Suprapubic skin (tissue), 4 donors: Measurements from ENCODE around the gene FNDC8. TPM values are rescaled to one million over a fixed set of nuclear protein-coding genes. Genes with fewer than 3 reads are reported as not detected.

Source experiments
- DNase-seq, 2 donors: peaks; one replicate each; pipeline ENCODE4 v3.0.0-alpha.2; 2019; ENCODE audit warnings: low spot score in 2 of 2
- H3K27ac ChIP-seq: fragments of 200-600 bp; sonication (generic); one replicate; pipeline ENCODE4 v1.5.1; 2019
- H3K27me3 ChIP-seq: fragments of 200-600 bp; sonication (generic); one replicate; pipeline ENCODE4 v1.5.1; 2019
- H3K36me3 ChIP-seq: fragments of 200-600 bp; sonication (generic); one replicate; pipeline ENCODE4 v1.5.1; 2019
- H3K4me1 ChIP-seq: fragments of 200-600 bp; sonication (generic); one replicate; pipeline ENCODE4 v1.5.1; 2019
- H3K4me3 ChIP-seq: fragments of 200-600 bp; sonication (generic); one replicate; pipeline ENCODE4 v1.5.1; 2019; ENCODE audit warnings: mild to moderate bottlenecking
- H3K9me3 ChIP-seq: fragments of 200-600 bp; sonication (generic); one replicate; pipeline ENCODE4 v1.5.1; 2019
- CTCF ChIP-seq, 2 donors: fragments of 200-600 bp in 1 of 2; fragments of 450-650 bp in 1 of 2; sonication (generic) in 1 of 2; IDR thresholded peaks; one replicate each; pipeline ENCODE4 v1.5.1; 2016 to 2019; ENCODE audit warnings: antibody characterized with exemption in 2 of 2, mild to moderate bottlenecking in 1 of 2, moderate library complexity in 1 of 2
- EP300 ChIP-seq: sonication (generic); formaldehyde crosslinking; IDR thresholded peaks from one replicate; pipeline ENCODE4 v1.6.1; 2017; ENCODE audit warnings: antibody characterized with exemption
- POLR2A ChIP-seq, 2 donors: fragments of 450-650 bp; IDR thresholded peaks; one replicate each; pipeline ENCODE4 v1.6.1; 2017; ENCODE audit warnings: antibody characterized with exemption in 2 of 2, mild to moderate bottlenecking in 2 of 2, moderate library complexity in 2 of 2
- POLR2AphosphoS5 ChIP-seq, 3 donors: sonication (generic); formaldehyde crosslinking; IDR thresholded peaks; one replicate each; pipeline ENCODE4 v1.6.1; 2017; ENCODE audit warnings: antibody characterized with exemption in 3 of 3
- WGBS: methylation state at CpG from one replicate; pipeline ENCODE4 v1.1.5; 2018; 5-methylcytosine and 5-hydroxymethylcytosine counted together
- total RNA-seq, 4 donors: library from RNA; depleted of rRNA; stranded (reverse); fragments of >200 nt; gene quantifications; one replicate each; pipeline ENCODE4 v1.1.0, GENCODE V29; 2016

Gene FNDC8
- total RNA-seq, 4 donors from 2014 or later = not detected

- no peak overlapping the region for H3K4me3 ChIP-seq
- DNase-seq = no peak
- TF ChIP-seq POLR2AphosphoS5 (IDR thresholded peaks at IDR 0.05) = no peak
- H3K27ac ChIP-seq = no peak overlapping the region
- no peaks in the 10 kb centered on the region for H3K27me3 ChIP-seq
- no peaks in the 10 kb centered on the region for H3K9me3 ChIP-seq
- peaks cover 8% of the 10 kb centered on the region for H3K4me1 ChIP-seq
- WGBS = 96% methylated on average over 1 of the region's 1 CpG
- H3K36me3 ChIP-seq = no peaks in the 10 kb centered on the region
Observed at GRCh38 chr17:35079547-35080423, 41.6 kb upstream of the FNDC8 start.

- no peak for DNase-seq
- H3K36me3 ChIP-seq = no peaks in the 10 kb centered on the region
- H3K27me3 ChIP-seq = no peaks in the 10 kb centered on the region
- no peaks in the 10 kb centered on the region for H3K9me3 ChIP-seq
- 60% methylated on average over 1 of the region's 1 CpG for WGBS
- peaks cover 8% of the 10 kb centered on the region for H3K4me1 ChIP-seq
- TF ChIP-seq POLR2A (IDR thresholded peaks at IDR 0.05) = no peak
- TF ChIP-seq POLR2AphosphoS5 (IDR thresholded peaks at IDR 0.05) = no peak
- no peak for TF ChIP-seq EP300
- TF ChIP-seq CTCF (IDR thresholded peaks at IDR 0.05) = no peak
- no peak overlapping the region for H3K27ac ChIP-seq
- no peak overlapping the region for H3K4me3 ChIP-seq
Observed at GRCh38 chr17:35080536-35080935, 40.9 kb upstream of the FNDC8 start.

- H3K27me3 ChIP-seq = no peaks in the 10 kb centered on the region
- no peaks in the 10 kb centered on the region for H3K36me3 ChIP-seq
- no peak overlapping the region for H3K27ac ChIP-seq
- H3K9me3 ChIP-seq = no peaks in the 10 kb centered on the region
- H3K4me3 ChIP-seq = no peak overlapping the region
- peaks cover 14% of the 10 kb centered on the region for H3K4me1 ChIP-seq
- no peak for DNase-seq
- 84% methylated on average over 1 of the region's 1 CpG for WGBS
- no peak for TF ChIP-seq POLR2A (IDR thresholded peaks at IDR 0.05)
- TF ChIP-seq POLR2AphosphoS5 (IDR thresholded peaks at IDR 0.05) = no peak
- TF ChIP-seq CTCF (IDR thresholded peaks at IDR 0.05) = no peak
- TF ChIP-seq EP300 = no peak
Observed at GRCh38 chr17:35081638-35082037, 39.8 kb upstream of the FNDC8 start.

- TF ChIP-seq POLR2AphosphoS5 (IDR thresholded peaks at IDR 0.05) (no peak), CTCF (IDR thresholded peaks at IDR 0.05) (no peak), EP300 (no peak), POLR2A (IDR thresholded peaks at IDR 0.05) (no peak)
- H3K4me3 ChIP-seq = no peak overlapping the region
- no peaks in the 10 kb centered on the region for H3K36me3 ChIP-seq
- H3K27me3 ChIP-seq = no peaks in the 10 kb centered on the region
- no peaks in the 10 kb centered on the region for H3K9me3 ChIP-seq
- DNase-seq = no peak
- no peak overlapping the region for H3K27ac ChIP-seq
- WGBS = 43% methylated on average over 3 of the region's 3 CpGs
- H3K4me1 ChIP-seq = peaks cover 19% of the 10 kb centered on the region
Observed at GRCh38 chr17:35082073-35082657, 39.2 kb upstream of the FNDC8 start.

GRCh38 chr17:35083071-35083470 lies 38.3 kb upstream of the FNDC8 start:
- Histone ChIP-seq H3K27ac (no peak overlapping the region), H3K27me3 (no peaks in the 10 kb centered on the region), H3K36me3 (no peaks in the 10 kb centered on the region), H3K4me3 (no peak overlapping the region), H3K9me3 (no peaks in the 10 kb centered on the region), H3K4me1 (peaks cover 27% of the 10 kb centered on the region)
- DNase-seq = no peak
- TF ChIP-seq CTCF (IDR thresholded peaks at IDR 0.05) = no peak
- 82% methylated on average over 2 of the region's 2 CpGs for WGBS
